ENCODE data around the gene F11R.
"Not testable (repeated sequence)": the region's sequence is repeated elsewhere in the genome, so short reads cannot be mapped to it uniquely, and the experiment has no call there.

The F11R gene

DNA sequence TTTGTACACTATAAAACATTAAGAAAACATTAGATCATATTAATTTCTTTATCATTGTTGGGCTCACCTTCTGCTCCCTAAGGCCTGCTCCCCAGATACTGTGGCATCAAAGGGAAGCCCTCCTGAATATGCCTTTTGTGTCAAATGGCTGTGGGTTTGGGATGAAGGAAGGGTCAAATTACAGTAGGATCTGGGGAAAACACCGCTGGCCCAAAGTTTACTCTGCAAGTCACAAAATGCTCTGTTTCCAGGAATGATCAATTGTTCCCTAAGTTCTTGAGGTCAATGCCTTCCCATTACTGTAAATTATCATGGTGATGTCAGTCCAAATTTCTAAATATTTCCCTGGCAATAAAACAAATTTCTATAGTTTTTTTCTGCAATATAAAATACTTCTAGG is 59.5 kb downstream of the F11R start:
- DNase-seq: no peak

DNA sequence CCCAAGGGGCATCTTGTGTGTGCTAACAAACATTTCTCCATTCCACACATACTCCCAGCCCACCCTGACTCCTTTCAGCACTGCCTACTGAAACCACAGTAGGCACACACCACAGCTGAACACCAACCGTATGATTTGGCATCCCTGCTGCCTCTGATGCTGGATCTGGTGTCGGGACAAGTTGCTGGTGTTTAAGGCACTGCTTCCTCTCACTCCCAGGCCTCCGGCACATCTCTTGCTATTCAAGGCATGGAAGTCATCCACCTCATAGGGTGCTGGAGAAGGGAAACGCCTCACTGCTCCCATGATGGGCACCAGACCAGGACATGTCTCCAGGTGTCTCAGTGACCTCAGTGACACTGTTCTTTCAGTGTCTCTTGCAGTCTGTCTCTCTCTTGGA is 64.0 kb downstream of the F11R start:
- DNase-seq: no peak

DNA sequence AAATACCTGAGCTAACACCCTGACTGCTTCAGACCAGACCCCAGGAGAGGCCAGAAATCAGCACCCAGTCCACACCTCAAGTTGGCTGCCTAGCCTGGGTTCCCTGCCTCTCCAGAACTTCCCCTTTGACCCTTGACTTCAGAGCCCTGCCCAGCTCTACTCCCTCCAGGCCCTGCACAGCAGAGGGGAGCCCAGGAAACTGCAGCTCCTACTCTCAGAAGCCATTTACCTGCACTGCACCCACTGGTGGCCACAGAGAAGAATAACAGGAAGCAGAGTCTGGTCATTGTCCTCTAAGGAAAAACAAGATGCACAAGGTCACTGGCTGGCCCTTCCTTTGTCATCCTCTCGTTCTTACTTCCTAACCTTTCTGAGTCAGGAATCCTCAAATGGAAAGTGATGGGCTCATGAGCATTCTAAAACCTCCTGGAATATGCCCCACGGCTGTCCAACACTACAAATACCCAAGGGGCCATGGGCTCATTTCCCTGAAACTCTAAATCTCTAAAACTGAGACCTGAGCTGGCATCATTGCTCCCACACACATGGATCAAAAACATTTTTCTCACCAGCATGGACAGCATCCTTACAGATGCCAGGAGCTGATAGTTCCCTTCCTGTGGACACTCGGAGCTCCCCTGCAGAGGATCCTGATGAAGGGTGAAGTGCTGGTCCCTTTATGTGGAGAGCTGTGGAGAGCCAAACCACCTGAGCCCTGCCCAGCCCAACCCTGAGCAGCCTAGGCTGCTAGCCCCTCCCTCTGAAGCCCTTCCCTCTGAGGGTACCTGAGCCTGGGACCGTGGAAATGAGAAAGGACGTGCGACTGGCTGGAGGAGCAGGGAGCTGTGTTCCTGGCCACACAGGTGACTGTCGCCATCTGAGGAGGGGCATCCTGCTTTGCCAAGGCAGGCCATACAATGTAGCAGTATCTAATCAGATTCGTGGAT is 66.5 kb downstream of the F11R start, which contains the start of gene ITLN2:
ITLN2 (minus strand) TSS at position 652 of the 947 bp plus-strand sequence; CDS start at position 584, 68 bp downstream.
- peak; percentile 53 to 61 for DNase-seq

DNA sequence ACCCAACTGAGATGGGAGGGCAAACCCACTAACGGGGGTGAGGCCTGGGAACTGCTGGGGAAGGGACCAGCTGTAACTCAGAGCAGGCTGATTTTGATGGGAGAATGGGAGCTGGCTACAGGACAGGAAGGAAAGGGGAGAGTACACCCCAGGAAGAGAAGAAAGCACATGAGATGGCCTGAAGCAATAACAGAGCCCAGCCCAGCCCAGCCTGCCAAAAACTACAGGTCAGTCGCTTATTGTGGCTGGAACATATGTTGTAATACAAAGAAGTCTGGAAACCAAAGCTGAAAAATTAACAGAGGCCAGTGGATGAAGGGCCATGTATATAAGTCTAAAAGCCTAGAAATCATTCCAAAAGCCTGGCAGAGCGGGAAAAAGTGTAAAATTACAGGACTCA is 67.9 kb downstream of the F11R start:
- no peak for DNase-seq

DNA sequence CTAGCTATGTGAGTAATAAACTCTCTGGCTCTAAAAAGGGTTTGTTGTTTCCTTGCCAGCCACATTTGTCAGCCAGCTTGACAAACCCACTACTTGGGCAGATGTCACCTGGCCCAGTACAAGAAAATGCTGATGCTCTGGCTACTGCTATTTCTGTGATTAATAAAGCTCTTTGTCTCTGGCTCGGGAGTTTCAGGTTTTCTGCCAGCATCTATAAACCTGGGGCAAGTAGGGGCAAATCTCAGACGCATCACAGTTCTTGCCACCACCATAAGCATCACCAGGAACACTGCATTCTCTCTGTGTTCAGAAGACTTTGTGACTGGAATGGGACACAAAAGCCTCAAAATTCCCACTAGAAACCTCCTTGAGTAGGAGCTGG is 68.8 kb downstream of the F11R start:
- DNase-seq: no peak

DNA sequence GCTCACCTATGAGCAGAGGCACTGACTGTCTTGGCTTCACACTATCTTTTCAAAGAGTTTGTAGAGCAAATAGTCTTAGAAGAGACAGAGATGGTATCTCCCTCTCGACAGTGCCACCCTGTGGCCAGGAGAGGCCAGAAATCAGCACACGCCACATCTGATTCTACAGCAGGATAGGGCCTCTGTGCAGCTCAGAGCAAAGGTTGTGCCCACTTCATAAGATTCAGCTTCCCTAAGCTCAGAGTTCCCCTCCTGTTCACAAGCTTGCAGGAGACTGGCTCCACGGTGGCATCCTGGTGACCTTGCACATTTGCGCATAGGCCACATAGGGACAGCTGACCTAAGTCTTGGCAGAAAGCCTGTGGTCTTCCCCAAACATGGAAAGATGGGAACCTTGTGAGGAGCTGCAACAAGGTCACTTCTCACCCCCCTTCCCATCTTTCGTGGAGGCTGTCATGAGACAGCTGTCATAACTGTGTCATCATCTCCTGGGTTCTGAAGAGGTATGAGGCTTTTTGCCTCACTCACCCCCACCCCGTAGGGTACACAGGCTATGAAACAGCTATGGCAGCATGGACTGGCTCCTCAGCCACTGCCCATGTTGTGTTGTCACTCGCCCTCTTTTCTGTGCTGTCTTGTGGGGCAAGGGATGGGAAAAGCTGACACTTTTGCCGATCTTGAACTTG is 69.4 kb downstream of the F11R start:
- DNase-seq: peak; percentile 73 to 74

DNA sequence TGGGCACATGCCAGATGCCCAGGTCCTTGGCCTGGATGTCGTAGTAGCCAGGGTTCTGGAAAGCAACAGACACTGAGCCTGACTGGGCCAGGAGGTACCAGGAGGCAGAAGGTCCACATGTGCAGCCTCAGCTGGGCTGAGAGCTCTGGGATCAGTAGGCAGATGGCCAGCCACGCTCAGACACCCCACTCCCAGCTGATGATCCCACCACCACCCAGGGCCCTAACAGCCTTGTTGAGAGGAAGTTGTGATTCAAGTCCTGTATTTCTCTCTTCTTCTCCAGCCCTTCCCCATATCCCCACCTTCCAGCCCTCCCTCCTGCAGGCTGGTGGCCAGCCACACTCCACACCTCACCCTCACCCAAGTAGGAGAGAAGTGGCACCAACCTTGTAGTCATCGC is 70.3 kb downstream of the F11R start:
- no peak for DNase-seq

DNA sequence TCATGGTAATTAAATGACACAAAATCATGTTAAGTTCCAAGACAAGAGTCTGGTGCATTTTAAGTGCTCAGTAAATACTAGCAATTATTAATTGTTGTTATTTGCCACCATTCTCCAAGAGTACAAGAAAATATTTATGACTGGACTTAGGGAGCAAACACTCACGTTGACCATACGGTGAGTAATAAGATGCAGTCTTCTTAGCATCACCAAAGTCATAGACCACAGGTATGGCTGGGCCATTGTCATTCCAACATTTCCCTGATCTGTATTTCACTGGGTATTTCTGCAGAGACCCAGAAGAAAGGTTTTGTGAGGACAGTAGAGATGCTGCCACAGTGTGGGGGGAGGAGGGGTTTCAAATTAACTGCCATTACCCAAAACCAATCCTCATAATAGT is 71.1 kb downstream of the F11R start:
- DNase-seq: no peak

DNA sequence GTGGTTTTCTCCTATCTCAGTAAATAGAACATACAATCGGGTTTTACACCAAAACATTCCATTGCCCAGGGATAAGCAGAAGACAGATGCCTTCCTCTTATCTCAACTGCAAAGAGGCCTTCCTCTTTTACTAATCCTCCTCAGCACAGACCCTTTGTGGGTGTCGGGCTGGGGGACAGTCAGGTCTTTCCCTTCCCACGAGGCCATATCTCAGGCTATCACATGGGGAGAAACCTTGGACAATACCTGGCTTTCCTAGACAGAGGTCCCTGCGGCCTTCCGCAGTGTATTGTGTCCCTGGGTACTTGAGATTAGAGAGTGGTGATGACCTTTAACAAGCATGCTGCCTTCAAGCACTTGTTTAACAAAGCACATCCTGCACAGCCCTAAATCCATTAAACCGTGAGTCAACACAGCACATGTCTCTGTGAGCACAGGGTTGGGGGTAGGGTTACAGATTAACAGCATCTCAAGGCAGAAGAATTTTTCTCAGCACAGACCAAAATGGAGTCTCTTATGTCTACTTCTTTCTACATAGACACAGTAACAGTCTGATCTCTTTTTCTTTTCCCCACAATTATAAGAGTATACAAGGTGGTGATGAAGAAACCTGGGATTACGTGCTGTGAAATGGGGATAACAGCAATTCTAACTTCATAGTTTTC is 71.6 kb downstream of the F11R start:
- not testable (repeated sequence) for DNase-seq

DNA sequence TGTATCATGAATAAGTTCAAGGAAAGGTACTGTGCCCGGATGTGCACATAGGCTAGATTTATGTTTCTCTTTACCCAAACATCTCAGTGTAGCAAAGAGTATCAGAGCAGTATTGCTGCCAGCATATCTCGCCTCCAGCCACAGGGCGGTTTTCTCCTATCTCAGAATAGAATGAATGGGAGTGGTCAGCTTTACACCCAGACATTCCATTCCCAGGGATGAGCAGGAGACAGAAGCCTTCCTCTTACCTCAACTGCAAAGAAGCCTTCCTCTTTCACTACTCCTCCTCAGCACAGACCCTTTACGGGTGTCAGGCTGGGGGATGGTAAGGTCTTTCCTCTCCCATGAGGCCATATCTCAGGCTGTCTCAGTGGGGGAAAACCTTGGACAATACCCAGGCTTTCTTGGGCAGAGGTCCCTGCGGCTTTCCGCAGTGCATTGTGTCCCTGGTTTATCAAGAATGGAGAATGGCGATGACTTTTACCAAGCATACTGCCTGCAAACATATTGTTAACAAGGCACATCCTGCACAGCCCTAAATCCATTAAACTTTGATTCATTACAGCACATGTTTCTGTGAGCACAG is 73.7 kb downstream of the F11R start:
- not testable (repeated sequence) for DNase-seq

DNA sequence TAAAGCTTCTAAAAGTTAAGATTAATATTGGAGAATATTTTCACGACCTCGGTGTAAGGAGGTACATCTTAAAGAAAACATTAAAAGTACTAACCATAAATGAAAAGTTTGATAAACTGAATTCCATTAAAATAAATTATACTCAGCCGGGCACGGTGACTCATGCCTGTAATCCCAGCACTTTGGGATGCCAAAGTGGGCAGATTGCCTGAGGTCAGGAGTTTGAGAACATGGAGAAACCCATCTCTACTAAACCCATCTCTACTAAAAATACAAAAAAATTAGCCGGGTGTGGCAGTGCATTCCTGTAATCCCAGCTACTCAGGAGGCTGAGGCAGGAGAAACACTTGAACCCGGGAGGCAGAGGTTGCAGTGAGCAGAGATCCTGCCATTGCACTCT is 75.1 kb downstream of the F11R start:
- DNase-seq: not testable (repeated sequence)
